ELF-1 (cell line): Measurements from ENCODE around the gene CNGA1.

Experiments used
- DNase-seq: peaks from one replicate; pipeline ENCODE4 v3.0.0-alpha.2; 2016; ENCODE audit warnings: low read depth, low spot score

Gene CNGA1

DNA sequence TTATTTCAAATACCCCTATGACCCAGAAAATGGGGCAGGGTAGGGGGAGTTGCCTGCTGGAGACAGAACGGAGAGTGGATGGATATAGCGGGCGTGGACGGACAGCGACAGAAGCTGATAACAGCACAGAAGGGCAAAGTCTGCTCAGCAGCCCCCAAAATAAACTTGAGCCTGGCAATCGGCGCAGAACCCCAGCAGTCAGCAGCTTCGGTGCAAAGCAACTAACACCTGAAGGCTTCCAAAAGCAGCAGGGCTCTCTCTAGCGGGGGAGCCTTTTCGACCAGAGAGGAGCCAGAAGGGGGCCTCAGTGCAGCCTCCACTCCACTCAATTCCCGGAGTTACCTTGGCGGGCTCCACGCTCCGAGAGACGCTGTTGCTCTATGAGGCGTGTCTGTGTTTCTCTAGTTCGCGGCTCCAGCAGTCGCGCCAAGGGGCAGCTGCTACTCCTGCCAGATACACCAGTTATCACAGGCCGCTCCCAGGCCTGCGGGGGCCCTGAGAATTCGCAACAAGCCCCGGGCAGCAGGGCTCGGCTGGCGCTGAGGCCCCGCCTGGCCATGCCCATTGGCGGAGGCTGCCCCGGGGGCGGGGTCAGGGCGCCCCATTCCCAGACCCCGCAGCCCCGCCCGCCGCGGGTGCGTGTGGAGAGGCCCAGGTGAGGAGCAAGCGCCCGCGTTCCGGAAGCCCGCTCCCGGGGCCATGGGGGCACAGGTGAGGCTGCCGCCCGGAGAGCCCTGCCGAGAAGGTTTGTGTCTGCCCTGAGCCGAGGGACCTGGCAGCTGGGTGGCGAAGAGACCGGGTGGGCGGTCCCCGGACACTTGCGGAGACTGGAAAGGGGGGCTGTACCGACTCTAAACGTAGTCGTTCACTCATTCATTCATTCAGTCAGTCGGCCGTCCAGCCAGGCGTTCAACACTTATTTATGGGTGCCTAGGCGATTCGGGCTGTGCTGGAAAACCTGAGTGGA is at the start of gene CNGA1, which contains the start of gene NIPAL1:
CNGA1 (minus strand) TSS at position 541 of the 967 bp plus-strand sequence. CDS start 63,992 bp downstream, outside the sequence.
NIPAL1 (plus strand) TSS at position 632 of the 967 bp plus-strand sequence; CDS start at position 700, 68 bp downstream.
- DNase-seq, result peak; percentile 96

DNA sequence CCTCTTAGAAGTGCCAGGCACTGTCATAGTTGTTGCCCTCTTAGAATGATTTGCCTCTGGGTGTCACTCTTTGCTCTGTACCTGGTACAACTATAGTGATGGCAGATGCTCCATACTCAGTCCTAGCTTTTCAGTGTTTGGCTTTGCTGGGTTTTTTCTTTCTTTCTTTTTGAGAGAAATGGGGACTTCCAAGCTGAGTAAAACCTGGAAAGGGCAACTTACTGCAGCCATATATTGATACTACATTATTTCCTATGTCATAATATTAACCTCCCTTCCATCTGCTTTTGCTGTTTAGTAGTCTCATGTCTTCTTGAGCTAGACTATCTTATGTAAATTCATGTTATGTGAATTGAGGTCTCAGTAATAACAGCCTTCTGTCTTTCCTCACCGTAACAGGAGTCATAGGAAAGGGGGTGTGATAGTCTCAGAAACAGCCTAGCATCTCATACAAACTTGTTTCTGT is 49.1 kb upstream of the CNGA1 start:
- DNase-seq, result no peak

DNA sequence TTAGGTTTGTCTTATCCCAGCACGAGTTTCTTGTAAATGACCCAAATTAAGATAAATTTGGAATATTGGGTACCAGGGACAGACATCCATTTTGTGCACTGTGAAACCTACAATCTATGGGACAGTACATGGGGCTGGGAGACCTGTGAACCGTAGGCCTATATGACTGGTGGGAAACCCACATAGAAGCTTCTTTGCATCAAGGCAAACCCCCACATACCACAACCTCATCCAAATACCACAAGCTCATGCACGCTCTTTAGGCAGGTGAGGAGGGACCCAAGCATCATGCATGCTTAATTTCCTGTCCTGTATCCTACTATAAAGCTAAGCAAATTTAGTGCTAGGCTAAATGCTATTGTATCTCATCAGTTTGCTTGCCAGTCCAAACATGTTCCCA is 47.9 kb upstream of the CNGA1 start:
- no peak for DNase-seq

DNA sequence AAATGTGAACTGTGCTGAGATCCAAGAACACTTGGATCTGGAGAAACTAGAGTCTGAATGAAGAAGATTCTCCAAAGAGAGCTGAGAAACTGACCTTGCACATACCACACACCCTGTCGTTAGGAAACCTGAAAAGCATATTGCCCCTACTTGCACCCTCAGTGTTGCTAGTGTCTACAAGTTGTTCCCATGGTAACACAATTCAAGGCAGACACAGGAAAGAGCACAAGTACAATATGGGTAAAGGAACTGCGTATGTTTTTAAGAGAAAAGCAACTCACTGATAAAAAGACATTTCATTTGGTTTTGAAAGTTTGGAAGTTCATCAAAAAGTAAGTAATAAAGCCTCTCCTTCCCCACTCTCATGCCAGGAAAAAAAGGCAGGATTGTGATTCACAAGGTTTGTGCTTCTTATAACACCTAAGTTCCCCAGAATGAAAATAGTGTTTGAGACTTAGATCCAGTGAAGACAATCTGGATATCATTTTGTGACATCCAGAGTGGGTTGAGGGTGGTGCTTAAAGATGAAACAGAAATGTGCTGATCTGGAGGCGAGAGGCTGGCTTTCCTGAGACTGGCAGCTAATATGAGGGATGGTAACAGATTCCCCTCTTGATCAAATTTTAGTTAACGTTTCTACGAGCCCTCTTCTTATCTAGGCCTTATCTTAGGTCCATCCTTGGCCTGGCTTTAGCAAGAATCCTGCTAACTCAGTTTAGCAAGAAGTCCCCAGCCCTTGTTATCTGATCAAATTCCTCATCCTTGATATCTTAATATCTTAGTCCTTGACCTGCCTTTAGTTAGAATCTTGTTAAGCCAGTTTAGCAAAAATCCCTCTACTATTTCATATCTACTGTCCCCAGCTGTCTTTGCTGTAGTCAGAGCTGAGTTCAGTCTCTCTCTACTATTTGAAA is 42.4 kb upstream of the CNGA1 start:
- DNase-seq, result no peak

DNA sequence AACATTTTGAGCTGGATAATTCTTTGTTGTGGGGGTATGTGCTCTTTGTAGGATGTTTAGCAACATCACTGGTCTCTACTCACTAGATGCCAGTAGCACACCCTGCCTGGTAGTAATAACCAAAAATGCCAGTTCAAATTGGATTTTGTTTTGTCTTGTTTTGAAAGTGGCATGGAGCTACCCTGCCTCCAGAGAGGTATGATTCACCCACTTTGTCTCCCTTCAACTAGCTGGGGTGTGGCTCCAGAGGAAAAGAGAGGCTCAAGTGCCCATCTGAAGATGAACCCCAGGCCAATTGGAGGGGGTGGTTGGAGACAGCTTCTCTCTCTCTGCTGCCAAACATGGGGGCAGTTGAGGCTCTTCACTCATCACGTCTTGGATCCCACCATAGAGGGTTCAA is 34.6 kb upstream of the CNGA1 start:
- DNase-seq, result no peak

DNA sequence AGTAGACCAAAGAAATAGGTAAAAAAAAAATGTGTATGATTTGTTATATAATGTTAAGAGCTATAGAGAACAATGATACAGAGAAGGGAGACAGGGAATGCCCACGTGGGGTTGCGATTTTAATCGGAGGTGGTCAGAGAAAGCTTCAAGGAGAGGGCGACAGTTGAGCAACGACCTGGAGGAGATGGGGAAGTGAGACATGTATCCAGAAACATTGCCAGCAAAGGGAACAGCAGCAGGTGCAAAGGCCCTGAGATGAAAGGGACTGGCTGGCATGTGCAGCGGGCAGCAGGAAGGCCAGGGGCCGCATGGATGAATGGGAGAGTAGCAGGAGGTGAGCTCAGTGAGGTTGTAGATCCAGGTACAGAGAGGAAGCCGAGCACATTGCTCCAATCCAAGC is 33.0 kb upstream of the CNGA1 start:
- DNase-seq, result no peak

DNA sequence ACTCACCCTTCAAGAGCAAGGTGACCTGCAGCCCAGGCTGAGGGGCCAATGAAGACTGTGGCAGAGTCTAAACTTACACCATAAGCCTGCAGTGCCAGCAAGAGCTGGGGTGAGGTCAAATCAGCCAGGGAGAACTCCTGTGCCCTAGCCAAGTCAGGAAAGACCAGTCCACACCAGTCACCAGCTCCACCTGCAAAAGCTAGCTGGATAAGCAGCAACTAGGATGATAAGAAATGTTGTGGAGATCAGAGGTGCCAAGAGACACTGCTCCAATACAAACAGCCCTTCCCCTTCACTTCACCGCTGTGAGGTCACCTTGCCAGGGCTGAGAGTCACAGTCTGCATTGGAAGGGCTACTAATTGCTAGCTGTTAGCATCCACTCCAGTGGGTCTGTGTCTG is 31.4 kb upstream of the CNGA1 start:
- DNase-seq, result no peak

DNA sequence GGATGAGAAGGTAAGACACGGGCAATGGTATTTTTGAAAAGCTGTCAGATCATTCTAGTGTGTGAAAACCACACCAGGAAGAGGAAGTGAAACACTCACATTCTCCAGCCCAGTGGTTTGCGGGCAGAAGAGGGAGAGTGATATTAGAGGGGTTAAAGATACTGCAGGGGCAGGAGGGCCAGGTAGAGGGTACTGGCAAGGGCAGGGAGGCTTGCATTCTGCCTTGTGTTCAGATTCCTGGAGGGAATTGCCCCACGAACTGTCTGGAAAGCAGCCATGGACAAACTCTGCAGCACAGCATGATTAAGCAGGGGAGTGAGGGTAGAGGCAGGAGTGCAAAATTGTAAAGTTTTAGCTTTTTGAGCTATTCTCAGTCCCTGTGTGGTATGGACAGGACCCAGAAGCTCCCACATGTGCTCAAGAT is 31.0 kb upstream of the CNGA1 start:
- DNase-seq, result no peak

DNA sequence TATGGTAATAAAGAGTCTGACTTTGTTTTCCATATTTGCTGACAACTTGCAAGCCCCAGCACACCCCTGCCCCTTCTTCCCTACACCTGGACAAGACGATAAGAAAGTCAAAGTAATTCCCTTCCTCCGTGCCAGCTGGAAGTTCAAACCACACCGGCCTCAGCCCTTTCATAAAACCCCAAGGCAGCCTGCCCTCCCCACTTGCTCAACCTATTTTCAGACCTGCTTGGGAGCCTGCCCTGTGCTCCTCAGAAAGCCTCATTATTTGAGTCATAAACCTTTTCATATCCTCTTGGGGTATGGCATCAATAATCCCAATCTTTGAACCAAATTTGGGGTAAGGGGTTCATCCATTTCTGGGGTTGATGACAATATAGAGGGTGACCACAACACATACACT is 29.6 kb upstream of the CNGA1 start:
- DNase-seq, result no peak

DNA sequence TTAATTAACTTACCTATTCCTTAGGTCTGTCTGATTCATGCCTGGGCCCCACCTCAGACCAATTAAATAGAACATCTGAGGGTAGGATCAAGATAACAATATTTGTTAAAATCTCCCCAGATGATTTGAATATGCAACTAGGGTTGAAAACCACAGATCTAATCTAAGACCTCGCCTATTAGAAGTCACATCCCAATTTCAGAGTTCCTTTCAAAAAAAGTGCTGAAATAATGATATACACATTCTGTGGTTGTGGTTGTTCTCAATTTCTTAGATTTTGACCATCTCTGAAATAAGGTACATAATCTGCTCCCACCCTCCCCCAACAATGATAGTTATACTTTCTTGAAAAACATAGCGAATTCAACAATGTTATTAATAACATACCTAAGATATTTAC is 27.8 kb upstream of the CNGA1 start:
- DNase-seq, result no peak

DNA sequence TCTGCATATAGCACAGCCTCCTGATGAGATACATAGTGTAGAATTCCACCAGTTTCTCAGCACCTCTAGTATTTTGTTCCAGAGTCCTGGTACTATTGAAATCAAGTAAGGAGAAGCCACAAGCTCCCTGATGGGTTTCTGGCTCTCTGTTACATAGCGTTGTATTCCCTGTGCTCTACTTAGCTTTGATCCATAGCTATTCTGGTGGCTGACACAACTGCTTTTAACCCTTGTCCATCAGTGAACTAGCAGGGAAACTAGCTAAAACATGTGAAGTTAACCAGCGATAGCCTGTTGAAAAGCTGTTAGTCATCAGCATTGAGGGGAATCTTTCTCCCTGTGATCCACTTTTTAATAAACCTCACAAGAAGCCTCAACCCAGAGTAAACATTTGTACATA is 27.0 kb upstream of the CNGA1 start:
- DNase-seq, result no peak

DNA sequence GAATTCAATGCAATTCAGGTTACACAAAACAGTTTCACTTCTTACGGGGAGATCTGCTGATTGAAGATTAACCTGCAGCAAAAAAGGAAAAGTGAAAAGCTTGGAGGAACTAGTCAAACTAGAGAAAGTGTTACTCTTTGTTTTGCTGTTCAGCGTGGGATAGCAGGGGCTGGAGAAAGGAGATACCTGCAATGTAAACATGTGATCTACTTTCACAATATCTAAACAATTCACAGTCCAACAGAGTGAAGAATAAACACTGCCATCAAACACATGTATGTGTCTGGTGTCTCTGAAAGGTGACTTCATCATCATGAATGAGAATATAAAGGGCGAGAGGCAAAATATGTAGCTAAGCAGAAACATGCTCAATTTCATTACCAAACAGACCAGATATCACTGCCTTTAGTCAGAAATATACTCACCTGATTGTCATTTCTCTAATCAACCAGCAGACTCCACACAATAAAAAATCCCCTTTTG is 26.5 kb upstream of the CNGA1 start:
- DNase-seq, result no peak

DNA sequence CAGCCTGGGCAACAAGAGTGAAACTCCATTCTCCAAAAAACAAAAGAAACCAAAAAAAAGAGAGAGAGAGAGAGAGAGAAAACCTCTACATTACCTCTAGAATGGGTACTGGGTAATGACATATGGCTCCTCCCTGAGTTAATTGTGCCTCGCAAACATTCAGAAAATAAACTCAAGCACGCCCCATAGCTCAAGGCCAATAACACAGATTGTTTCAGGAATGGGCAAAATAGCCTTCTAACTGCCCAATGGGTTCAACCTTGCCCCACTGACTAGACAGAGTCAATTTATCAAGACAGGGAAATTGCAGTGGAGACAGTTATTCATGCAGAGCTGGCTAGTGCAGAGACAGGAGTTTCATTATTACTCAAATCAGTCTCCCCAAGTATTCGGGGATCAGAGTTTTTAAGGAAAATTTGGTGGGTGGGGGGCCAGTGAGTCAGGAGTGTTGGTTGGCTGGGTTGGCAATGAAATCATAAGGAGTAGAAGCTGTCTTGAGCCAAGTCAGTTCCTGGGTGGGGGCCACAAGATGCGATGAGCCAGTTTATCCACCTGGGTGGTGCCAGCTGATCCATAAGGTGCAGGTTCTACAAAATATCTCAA is 25.2 kb upstream of the CNGA1 start:
- DNase-seq, result no peak

DNA sequence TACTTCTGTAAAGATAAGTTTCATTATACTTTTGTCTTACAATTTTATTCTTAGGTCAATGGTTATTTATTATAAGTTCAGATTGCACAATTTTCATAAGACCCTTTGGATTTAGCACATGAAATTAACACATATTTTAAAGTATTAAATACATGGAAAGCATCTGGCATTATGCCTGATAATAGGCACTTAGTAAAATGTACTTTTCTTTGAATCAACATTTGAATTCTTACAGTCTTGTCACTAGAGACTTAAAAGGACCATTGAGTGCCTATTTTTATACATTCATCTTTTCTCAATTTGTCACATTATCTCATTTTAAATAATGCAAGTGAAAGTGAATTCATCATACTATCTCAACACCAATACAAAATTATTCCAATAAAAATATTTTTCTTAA is 23.1 kb upstream of the CNGA1 start:
- DNase-seq, result no peak

DNA sequence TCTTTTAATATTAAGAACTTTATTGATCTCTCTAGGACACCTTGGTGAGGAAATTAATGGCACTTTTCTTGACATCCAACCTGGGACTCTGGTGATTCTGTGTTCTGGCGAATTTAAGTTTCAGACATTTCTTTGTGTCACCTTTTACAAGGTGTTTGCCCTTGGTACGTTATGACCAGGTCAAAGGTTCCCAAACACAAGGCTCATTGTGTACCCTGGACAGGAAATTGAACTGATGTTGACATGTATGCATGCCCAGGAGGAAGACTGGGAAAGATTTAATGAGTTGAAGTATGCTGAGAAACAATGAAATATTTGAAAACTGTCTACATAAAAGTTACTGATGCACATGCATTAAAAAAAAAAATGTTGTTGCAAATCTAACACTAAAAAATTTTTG is 22.2 kb upstream of the CNGA1 start:
- no peak for DNase-seq

DNA sequence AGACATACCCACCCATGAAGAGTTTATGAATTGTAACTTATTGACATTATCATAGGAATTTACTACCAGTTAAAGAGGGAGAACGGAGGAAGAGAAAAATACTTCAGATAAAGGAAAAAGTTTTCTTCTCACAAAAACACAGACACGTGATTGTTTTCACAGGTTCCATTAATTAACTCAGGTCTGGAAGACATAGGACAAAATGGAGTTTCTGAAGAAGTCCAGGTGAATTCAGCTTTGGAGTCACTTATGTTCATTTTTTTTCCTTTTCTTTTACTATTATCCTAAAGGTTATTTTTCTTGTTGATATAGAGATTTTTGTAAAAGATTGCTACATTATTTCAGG is 20.6 kb upstream of the CNGA1 start:
- DNase-seq, result no peak

DNA sequence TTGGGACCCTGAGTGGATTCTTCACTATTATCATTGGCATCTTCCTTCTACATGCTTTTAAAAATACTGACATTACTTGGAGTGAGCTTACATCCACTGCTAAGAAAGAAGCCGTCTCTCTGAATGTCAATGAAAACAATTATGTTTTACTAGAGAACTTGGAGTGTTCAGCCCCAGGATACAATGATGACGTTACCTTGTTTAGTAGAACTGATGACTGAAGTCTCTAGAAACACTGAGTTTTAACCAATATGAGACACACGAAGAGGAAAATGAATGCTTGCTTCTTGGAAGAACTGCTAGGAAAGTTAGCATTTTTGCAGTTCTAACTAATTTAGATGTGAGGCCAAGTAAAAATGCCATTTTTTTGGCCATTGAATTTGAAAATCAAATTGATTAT is 19.5 kb upstream of the CNGA1 start:
- no peak for DNase-seq

DNA sequence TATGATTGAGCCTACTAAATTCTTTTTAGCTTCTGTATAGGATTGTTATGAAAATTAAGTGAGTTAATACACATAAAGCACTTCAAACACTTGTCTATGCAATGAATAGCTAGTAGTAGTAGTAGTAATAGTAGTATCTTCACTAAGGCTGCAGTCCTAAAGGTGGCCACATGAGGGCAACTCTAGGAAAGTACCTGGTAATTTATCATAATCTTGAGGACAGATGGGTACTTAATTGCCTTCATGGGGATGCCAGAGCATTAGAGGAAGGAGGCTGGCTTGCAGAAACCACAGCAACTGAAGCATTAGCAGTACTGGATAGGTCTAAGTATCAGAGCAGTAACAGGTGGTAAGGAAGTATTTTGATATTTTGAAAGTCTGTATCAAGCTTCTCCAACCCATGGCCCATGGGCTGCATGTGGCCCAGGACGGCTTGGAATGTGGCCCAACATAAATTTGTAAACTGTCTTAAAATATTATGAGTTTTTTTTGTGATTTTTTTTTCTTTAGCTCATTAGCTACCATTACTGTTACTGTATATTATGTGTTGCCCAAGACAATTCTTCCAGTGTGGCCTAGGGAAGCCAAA is 17.4 kb upstream of the CNGA1 start:
- no peak for DNase-seq

DNA sequence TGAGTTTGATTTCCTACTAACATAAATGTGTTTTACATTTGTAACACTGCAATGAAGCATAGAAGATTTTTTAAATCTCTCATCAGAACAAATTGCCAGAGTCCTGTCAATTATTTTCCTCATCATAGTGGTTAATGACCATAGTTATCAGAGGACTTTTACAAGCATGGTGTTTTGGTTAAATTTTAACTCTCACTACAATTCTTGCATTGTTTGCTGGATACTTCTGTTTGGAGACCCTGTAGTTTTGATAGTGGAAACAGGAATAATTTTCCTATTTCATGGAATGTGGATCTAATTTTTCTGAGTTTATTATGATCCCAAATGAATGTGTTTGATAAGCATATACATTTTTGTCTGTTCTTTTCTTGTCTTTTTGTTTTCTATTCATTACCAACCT is 16.9 kb upstream of the CNGA1 start:
- no peak for DNase-seq

DNA sequence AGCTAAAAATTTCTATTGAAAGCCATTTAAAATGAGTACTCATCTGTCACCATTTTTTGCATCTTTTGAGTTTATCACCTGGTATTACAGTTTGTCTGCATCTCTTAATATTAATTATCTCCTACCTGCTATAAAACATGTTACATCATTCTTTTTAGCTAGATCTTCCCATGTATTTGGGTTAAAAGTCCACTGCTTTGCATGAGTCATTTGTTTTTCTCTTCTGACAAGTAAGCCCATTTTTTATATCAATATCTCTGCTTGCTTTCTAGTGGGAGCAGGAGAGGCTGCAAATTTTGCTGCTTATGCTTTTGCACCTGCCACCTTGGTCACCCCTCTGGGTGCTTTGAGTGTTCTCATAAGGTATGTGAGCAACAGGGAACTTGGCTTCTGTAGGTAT is 16.2 kb upstream of the CNGA1 start:
- no peak for DNase-seq

DNA sequence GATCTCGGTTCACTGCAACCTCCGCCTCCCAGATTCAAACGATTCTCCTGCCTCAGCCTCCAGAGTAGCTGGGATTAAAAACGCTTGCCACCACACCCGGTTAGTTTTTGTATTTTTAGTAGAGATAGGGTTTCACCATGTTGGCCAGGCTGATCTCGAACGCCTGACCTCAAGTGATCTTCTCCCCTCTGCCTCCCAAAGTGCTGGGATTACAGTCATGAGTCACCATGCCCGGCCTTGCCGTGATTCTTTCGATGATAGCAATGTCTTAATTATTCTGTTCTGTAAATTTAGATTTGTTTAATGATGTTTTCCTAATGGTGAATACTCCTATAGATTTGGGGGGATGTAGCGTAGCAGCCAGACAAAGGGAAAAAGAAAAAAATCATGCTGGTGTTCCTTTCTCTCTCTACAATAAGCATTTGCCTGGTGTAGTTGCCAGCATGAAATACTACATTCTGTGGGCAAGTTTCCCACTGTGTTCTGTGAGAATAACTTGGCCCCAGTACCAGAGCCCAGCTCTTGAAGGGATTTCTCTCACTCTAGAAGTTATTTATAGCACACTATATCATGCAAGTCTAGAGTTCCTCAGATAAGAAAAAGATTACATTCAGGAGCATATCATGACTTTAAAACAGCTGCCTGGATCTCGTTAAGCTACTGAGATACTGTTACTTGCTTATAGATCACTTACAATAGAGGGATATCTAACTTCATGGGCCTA is 15.5 kb upstream of the CNGA1 start:
- DNase-seq, result no peak
